ENCODE data around the gene RANGAP1. TPM values are rescaled to one million over a fixed set of nuclear protein-coding genes. Genes with fewer than 3 reads are reported as not detected.

Gene RANGAP1
- total and polyA plus RNA-seq, 2 of the 8 experiments (the other 6 are each of a cell fraction or from before 2014, with no cell fraction given) = 121 to 171 TPM

DNA sequence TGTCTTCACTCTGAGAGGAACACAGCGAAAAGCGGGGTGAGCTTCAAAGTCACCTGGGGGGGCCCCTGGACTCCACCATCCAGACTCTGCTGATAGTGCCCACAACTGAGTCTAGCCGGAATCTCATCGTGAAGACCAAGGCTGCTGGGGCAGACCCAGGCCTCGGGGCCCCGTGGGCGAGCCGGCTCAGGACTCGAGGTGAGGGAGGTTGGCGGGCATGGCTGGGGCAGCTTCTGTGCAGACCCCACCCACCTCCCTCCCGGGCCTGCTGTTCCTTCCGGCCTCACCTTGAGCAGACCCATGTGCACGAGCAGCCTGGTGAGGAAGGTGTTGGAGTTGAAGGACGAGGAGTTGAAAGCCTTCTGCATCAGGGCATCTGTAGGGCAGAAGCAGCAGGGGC, 36.5 kb downstream of the RANGAP1 start (continued):
- TF ChIP-seq RBBP5 (IDR thresholded peaks at IDR 0.05; ENCODE audit: borderline replicate concordance, low read depth, low read length) = no peak
- TF ChIP-seq SRF (IDR thresholded peaks at IDR 0.05; ENCODE audit: low read depth, low read length) = no peak
- TF ChIP-seq GABPA (IDR thresholded peaks at IDR 0.05; ENCODE audit: borderline replicate concordance, insufficient read depth, low read length) = no peak
- TF ChIP-seq CBX8 (IDR thresholded peaks at IDR 0.05; ENCODE audit: borderline replicate concordance, low read depth, low read length) = no peak
- no peak for TF ChIP-seq JUND (IDR thresholded peaks at IDR 0.05; ENCODE audit: low read length)
